Thyroid gland (tissue), 4 donors: ENCODE data around the gene C16orf89. TPM values are rescaled to one million over a fixed set of nuclear protein-coding genes. Genes with fewer than 3 reads are reported as not detected.

Experiments
- DNase-seq, 2 donors: peaks; one replicate each; pipeline ENCODE4 v3.0.0-alpha.2; 2019
- H3K27ac ChIP-seq, 3 donors: fragments of 200-600 bp; sonication (generic); 1 replicate in 2 of 3; 2 replicates in 1 of 3; pipeline ENCODE4 v1.5.1; 2016 to 2019; ENCODE audit warnings: mild to moderate bottlenecking in 1 of 3, moderate library complexity in 1 of 3
- H3K27me3 ChIP-seq: fragments of 200-600 bp; sonication (generic); one replicate; pipeline ENCODE4 v1.5.1; 2019
- H3K36me3 ChIP-seq, 2 donors: fragments of 200-600 bp; sonication (generic); one replicate each; pipeline ENCODE4 v1.5.1; 2016 to 2019
- H3K4me1 ChIP-seq, 2 donors: fragments of 200-600 bp; sonication (generic); one replicate each; pipeline ENCODE4 v1.5.1; 2017 to 2019
- H3K4me3 ChIP-seq, 3 donors: fragments of 200-600 bp; sonication (generic); replicated peaks in 1 of 3; 1 replicate in 2 of 3; 2 replicates in 1 of 3; pipeline ENCODE4 v1.5.1; 2016; ENCODE audit warnings: mild to moderate bottlenecking in 1 of 3
- H3K9me3 ChIP-seq: fragments of 200-600 bp; sonication (generic); one replicate; pipeline ENCODE4 v1.5.1; 2017
- POLR2A ChIP-seq, 2 donors: fragments of 450-650 bp; IDR thresholded peaks; one replicate each; pipeline ENCODE4 v1.6.1; 2017; ENCODE audit warnings: antibody characterized with exemption in 2 of 2, mild to moderate bottlenecking in 2 of 2, moderate library complexity in 1 of 2
- WGBS, 2 donors: methylation state at CpG; one replicate each; pipeline ENCODE4 v1.1.5; 2017; 5-methylcytosine and 5-hydroxymethylcytosine counted together
- intact Hi-C: fragments of 100-400 bp; cut with DNase I; formaldehyde crosslinking; loops from one replicate; pipeline ENCODE4 v1.15.1; 2023
- total RNA-seq, 4 donors: library from RNA; depleted of rRNA; stranded (reverse); fragments of >200 nt; gene quantifications; one replicate each; pipeline ENCODE4 v1.2.3, GENCODE V29; 2016
- TF ChIP-seq, protein P1 (sequence below), 6 experiments: fragments of 200-600 bp in 3 of 6; fragments of 450-650 bp in 3 of 6; sonication (generic) in 3 of 6; IDR thresholded peaks; one replicate each; pipeline ENCODE4 v1.5.1; 2016 to 2019; ENCODE audit warnings: antibody characterized with exemption in 6 of 6, mild to moderate bottlenecking in 2 of 6, inconsistent platforms in 1 of 6, moderate library complexity in 1 of 6

The C16orf89 gene
- total RNA-seq, 4 donors from 2014 or later: 172 to 385 (median 287) TPM

DNA sequence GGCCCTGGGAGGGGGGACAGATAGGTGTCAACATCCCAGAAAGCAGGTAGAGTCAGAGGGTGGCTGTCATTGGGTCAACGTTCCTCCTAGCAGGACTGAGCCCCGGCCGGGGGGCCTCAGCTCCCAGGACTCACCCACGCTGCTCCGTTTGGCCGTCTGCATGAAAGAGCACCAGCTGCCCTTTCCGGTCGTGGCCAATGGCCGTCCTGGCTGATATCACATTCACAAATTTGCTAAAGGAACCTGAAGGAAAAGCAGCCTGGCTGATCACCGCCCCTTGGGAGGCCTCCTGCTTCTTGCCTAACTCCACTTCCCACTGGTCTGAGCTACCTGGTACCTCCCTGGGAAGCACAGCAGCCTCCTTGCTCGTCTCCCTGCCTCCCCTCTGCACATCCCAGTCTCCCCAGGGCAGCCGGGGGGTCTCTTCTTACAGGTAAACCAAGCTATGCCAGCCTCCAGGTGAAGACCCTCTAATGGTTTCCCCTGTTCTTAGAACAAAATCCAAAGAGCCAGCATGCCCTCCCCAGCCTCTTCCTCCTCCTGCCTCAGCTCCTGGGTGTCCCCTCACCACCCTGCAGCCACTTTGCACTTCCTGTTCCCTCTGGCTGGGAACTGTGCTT is 35.4 kb downstream of the C16orf89 start:
- TF ChIP-seq, protein P1, sequence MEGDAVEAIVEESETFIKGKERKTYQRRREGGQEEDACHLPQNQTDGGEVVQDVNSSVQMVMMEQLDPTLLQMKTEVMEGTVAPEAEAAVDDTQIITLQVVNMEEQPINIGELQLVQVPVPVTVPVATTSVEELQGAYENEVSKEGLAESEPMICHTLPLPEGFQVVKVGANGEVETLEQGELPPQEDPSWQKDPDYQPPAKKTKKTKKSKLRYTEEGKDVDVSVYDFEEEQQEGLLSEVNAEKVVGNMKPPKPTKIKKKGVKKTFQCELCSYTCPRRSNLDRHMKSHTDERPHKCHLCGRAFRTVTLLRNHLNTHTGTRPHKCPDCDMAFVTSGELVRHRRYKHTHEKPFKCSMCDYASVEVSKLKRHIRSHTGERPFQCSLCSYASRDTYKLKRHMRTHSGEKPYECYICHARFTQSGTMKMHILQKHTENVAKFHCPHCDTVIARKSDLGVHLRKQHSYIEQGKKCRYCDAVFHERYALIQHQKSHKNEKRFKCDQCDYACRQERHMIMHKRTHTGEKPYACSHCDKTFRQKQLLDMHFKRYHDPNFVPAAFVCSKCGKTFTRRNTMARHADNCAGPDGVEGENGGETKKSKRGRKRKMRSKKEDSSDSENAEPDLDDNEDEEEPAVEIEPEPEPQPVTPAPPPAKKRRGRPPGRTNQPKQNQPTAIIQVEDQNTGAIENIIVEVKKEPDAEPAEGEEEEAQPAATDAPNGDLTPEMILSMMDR (IDR thresholded peaks at IDR 0.05): no peak
- no peak for TF ChIP-seq POLR2A (IDR thresholded peaks at IDR 0.05)
- intact Hi-C loops: no loop called here
- H3K9me3 ChIP-seq: no peaks in the 10 kb centered on the region
- H3K36me3 ChIP-seq: no peaks in the 10 kb centered on the region
- peaks cover 14 to 15% of the 10 kb centered on the region in 2 donors for H3K4me1 ChIP-seq
- DNase-seq: no peak
- H3K27me3 ChIP-seq: no peaks in the 10 kb centered on the region
- no peak overlapping the region for H3K27ac ChIP-seq
- H3K4me3 ChIP-seq: no peak overlapping the region
- 86 to 90% methylated on average over 11 to 12 of the region's 12 CpGs for WGBS, 2 donors

GRCh38 chr16:5028950-5029475 is 36.7 kb downstream of the C16orf89 start:
- Histone ChIP-seq H3K27ac (no peak overlapping the region), H3K4me3 (no peak overlapping the region), H3K27me3 (no peaks in the 10 kb centered on the region), H3K36me3 (no peaks in the 10 kb centered on the region), H3K4me1 (peaks cover 7 to 8% of the 10 kb centered on the region in 2 donors), H3K9me3 (no peaks in the 10 kb centered on the region)
- DNase-seq: no peak
- TF ChIP-seq, protein P1 (IDR thresholded peaks at IDR 0.05): no peak
- no peak for TF ChIP-seq POLR2A (IDR thresholded peaks at IDR 0.05)
- intact Hi-C loops: no loop called here
- 90 to 91% methylated on average over 18 of the region's 18 CpGs for WGBS, 2 donors

- WGBS, 2 donors: 94 to 96% methylated on average over 14 to 15 of the region's 32 CpGs
- no peak for DNase-seq
- Histone ChIP-seq H3K4me1 (peaks cover 1 to 3% of the 10 kb centered on the region in 2 donors), H3K4me3 (no peak overlapping the region), H3K36me3 (no peaks in the 10 kb centered on the region), H3K27ac (no peak overlapping the region), H3K27me3 (no peaks in the 10 kb centered on the region), H3K9me3 (no peaks in the 10 kb centered on the region)
- no peak for TF ChIP-seq POLR2A (IDR thresholded peaks at IDR 0.05)
- intact Hi-C loops: no loop called here
These were observed 38.1 kb downstream of the C16orf89 start for GRCh38 chr16:5027575-5028235.

GRCh38 chr16:5027086-5027485 is 38.7 kb downstream of the C16orf89 start:
- no peak for TF ChIP-seq POLR2A (IDR thresholded peaks at IDR 0.05)
- TF ChIP-seq, protein P1 (IDR thresholded peaks at IDR 0.05): no peak
- Histone ChIP-seq H3K4me3 (no peak overlapping the region), H3K27ac (no peak overlapping the region), H3K4me1 (no peaks in the 10 kb centered on the region), H3K36me3 (no peaks in the 10 kb centered on the region), H3K9me3 (no peaks in the 10 kb centered on the region), H3K27me3 (no peaks in the 10 kb centered on the region)
- intact Hi-C loops: no loop called here
- DNase-seq: no peak
- WGBS, 2 donors: 97 to 100% methylated on average over 2 to 5 of the region's 7 CpGs

GRCh38 chr16:5026664-5027063 is 39.1 kb downstream of the C16orf89 start:
- H3K36me3 ChIP-seq: no peaks in the 10 kb centered on the region
- WGBS, 2 donors: 90 to 93% methylated on average over 7 to 8 of the region's 8 CpGs
- intact Hi-C loops: no loop called here
- no peak overlapping the region for H3K4me3 ChIP-seq
- H3K9me3 ChIP-seq: no peaks in the 10 kb centered on the region
- no peak for TF ChIP-seq POLR2A (IDR thresholded peaks at IDR 0.05)
- TF ChIP-seq, protein P1 (IDR thresholded peaks at IDR 0.05): no peak
- no peaks in the 10 kb centered on the region for H3K27me3 ChIP-seq
- H3K27ac ChIP-seq: no peak overlapping the region
- no peak for DNase-seq
- no peaks in the 10 kb centered on the region for H3K4me1 ChIP-seq
